ENCODE data around the gene ZNF576. TPM values are rescaled to one million over a fixed set of nuclear protein-coding genes. Genes with fewer than 3 reads are reported as not detected.
"Not testable (repeated sequence)": the region's sequence is repeated elsewhere in the genome, so short reads cannot be mapped to it uniquely, and the experiment has no call there.

ZNF576 gene, protein sequence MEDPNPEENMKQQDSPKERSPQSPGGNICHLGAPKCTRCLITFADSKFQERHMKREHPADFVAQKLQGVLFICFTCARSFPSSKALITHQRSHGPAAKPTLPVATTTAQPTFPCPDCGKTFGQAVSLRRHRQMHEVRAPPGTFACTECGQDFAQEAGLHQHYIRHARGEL
- total RNA-seq, result 10 to 100 TPM in 1 of 2 donors, 1 to 10 TPM in 1; 4.6 to 20.2 TPM

DNA sequence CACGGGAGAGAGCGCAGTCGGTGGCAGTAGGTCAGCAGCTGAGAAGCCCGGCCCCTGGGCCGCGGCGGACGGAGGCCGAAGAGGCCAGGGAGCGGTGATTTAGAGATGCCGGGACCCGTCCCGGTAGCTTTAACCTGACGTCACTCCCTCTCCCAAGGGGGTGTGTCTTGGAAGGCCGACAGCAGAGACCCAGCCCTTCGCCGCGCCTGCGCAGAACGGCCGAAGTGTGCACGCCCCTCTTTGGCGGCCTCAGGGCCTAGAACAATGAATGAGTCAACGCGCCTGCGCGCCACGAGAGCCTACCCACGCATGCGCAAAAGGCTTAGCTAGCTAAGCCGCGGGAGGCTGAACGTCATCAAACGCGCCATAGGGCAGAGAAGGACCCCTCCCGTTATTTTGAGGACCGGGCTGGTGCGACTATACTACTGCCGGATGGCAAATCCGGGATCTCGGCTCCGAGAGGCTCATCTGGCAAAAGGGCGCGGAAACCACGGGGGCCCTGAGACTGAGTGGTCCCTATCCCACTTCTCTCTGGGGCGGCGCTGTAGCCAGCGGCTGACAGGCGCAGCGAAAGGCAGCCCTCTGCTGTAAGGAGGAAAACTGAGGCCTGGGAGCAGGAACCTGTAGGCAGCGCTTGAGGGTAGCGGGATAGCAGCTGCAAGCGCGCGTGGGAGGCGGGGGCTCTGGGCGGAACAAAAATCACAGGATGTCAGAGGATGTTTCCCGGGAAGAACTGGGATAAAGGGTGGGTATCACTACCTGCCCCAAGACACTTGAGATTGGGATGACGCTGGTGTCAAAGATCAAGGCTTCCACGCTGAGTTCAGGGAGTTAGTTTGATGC, at the start of gene ZNF576, which contains the start of gene IRGQ:
TSS of gene ZNF576 (plus strand) at position 597 of the 843 bp plus-strand sequence. CDS start 514 bp downstream, outside the sequence.
TSS of gene IRGQ (minus strand) at position 136 of the 843 bp plus-strand sequence. CDS start 796 bp downstream, outside the sequence.
- Histone ChIP-seq H3K36me3 (peaks cover 32% of the 10 kb centered on the region), H3K27ac (peak within 1 kb of the TSS; percentile 97 to 98), H3K27me3 (replicated peaks; ENCODE audit: insufficient read depth) (no peaks in the 10 kb centered on the region), H3K4me1 (ENCODE audit: control insufficient read depth in 1 of 2, low read depth in 2 of 2) (peaks cover 22 to 43% of the 10 kb centered on the region in 2 donors), H3K4me3 (peak within 1 kb of the TSS; percentile 82), H3K9me3 (no peaks in the 10 kb centered on the region)
- DNase-seq (ENCODE audit: low spot score) (peak; percentile 99), ATAC-seq (ENCODE audit: insufficient number of reproducible peaks, low FRiP score, low read depth) (peak; percentile 94)
- no peak for TF ChIP-seq CTCF (IDR thresholded peaks at IDR 0.05)

- peaks cover 46% of the 10 kb centered on the region for H3K36me3 ChIP-seq
- not testable (repeated sequence) for H3K27me3 ChIP-seq (replicated peaks; ENCODE audit: insufficient read depth); ATAC-seq (ENCODE audit: insufficient number of reproducible peaks, low FRiP score, low read depth); H3K9me3 ChIP-seq; DNase-seq (ENCODE audit: low spot score); H3K4me1 ChIP-seq (ENCODE audit: control insufficient read depth in 1 of 2, low read depth in 2 of 2); H3K27ac ChIP-seq; H3K4me3 ChIP-seq
Observed at GRCh38 chr19:43547926-43548325, 48.5 kb upstream of the ZNF576 start.

GRCh38 chr19:43548706-43549105, 47.7 kb upstream of the ZNF576 start:
- H3K36me3 ChIP-seq, result peaks cover 43% of the 10 kb centered on the region
- ATAC-seq (ENCODE audit: insufficient number of reproducible peaks, low FRiP score, low read depth), result no peak
- DNase-seq (ENCODE audit: low spot score), result no peak
- H3K9me3 ChIP-seq, result no peaks in the 10 kb centered on the region
- no peaks in the 10 kb centered on the region for H3K27me3 ChIP-seq (replicated peaks; ENCODE audit: insufficient read depth)
- H3K4me1 ChIP-seq (ENCODE audit: control insufficient read depth in 1 of 2, low read depth in 2 of 2), result no peaks in the 10 kb centered on the region
- H3K27ac ChIP-seq, result no peak overlapping the region
- no peak overlapping the region for H3K4me3 ChIP-seq
- TF ChIP-seq CTCF (IDR thresholded peaks at IDR 0.05), result no peak

GRCh38 chr19:43551399-43552197, 44.8 kb upstream of the ZNF576 start:
- H3K36me3 ChIP-seq, result peaks cover 28% of the 10 kb centered on the region
- TF ChIP-seq CTCF (IDR thresholded peaks at IDR 0.05), result no peak
- no peaks in the 10 kb centered on the region for H3K27me3 ChIP-seq (replicated peaks; ENCODE audit: insufficient read depth)
- no peak overlapping the region for H3K4me3 ChIP-seq
- no peaks in the 10 kb centered on the region for H3K4me1 ChIP-seq (ENCODE audit: control insufficient read depth in 1 of 2, low read depth in 2 of 2)
- H3K9me3 ChIP-seq, result no peaks in the 10 kb centered on the region
- ATAC-seq (ENCODE audit: insufficient number of reproducible peaks, low FRiP score, low read depth), result no peak
- no peak overlapping the region for H3K27ac ChIP-seq
- DNase-seq (ENCODE audit: low spot score), result no peak

GRCh38 chr19:43552198-43552450, 44.3 kb upstream of the ZNF576 start:
- H3K9me3 ChIP-seq, result no peaks in the 10 kb centered on the region
- H3K4me1 ChIP-seq (ENCODE audit: control insufficient read depth in 1 of 2, low read depth in 2 of 2), result no peaks in the 10 kb centered on the region
- H3K27ac ChIP-seq, result no peak overlapping the region
- no peak for DNase-seq (ENCODE audit: low spot score)
- no peaks in the 10 kb centered on the region for H3K27me3 ChIP-seq (replicated peaks; ENCODE audit: insufficient read depth)
- peaks cover 32% of the 10 kb centered on the region for H3K36me3 ChIP-seq
- no peak for TF ChIP-seq CTCF (IDR thresholded peaks at IDR 0.05)
- no peak for ATAC-seq (ENCODE audit: insufficient number of reproducible peaks, low FRiP score, low read depth)
- no peak overlapping the region for H3K4me3 ChIP-seq

Data from thoracic aorta (tissue), 2 donors.